IMR-90 (cell line): Measurements from ENCODE around the gene SLIT3. TPM values are rescaled to one million over a fixed set of nuclear protein-coding genes. Genes with fewer than 3 reads are reported as not detected.

Experiments used
- ATAC-seq: fragments of 200-7000 bp; cut with Tn5 transposase; 2 replicates; pipeline ENCODE4 v1.9.1; 2020; ENCODE audit warnings: low read depth, mild to moderate bottlenecking, moderate library complexity
- BruUV-seq: library from RNA; stranded (reverse); fragments of 400-500 nt; replicated peaks from 2 replicates; lab custom pipeline; 2021; lab: Mats Ljungman, UMichigan
- CTCF ChIA-PET: fragments of 300-600 bp; formaldehyde crosslinking; extraction: SDS; loops from one replicate; lab custom pipeline; 2021; ENCODE audit warnings: antibody characterized with exemption; lab: Yijun Ruan, JAX
- POLR2A ChIA-PET: fragments of 300-600 bp; sonication (Branson Sonifier 250); formaldehyde crosslinking; loops from one replicate; lab custom pipeline; 2022; ENCODE audit warnings: antibody characterized with exemption; ENCODE audit not compliant: unreplicated experiment; lab: Charles Lee
- DNase-seq: peaks from one replicate; pipeline ENCODE4 v3.0.0; 2013
- H2AFZ ChIP-seq: replicated peaks from 2 replicates; pipeline ENCODE3; 2013; ENCODE audit warnings: low read length, mild to moderate bottlenecking; ENCODE audit not compliant: poor library complexity
- H2AK5ac ChIP-seq: 2 replicates; pipeline ENCODE4 v1.6.1; 2013; ENCODE audit warnings: low read depth, low read length, inconsistent platforms
- H2AK9ac ChIP-seq: replicated peaks from 2 replicates; pipeline ENCODE3; 2013; ENCODE audit warnings: mild to moderate bottlenecking, low read depth, low read length, moderate library complexity; ENCODE audit not compliant: poor library complexity
- H2BK120ac ChIP-seq: 2 replicates; pipeline ENCODE4 v1.6.1; 2013; ENCODE audit warnings: low read depth, low read length, inconsistent platforms
- H2BK15ac ChIP-seq: 3 replicates; pipeline ENCODE4 v1.6.1; 2013; ENCODE audit warnings: low read depth, low read length, inconsistent platforms
- H2BK20ac ChIP-seq: 2 replicates; pipeline ENCODE4 v1.6.1; 2013; ENCODE audit warnings: low read depth, mild to moderate bottlenecking, inconsistent platforms, low read length, moderate library complexity
- H2BK5ac ChIP-seq: 2 replicates; pipeline ENCODE4 v1.6.1; 2013; ENCODE audit warnings: mild to moderate bottlenecking, low read depth, low read length, inconsistent platforms; ENCODE audit not compliant: poor library complexity, severe bottlenecking
- H3K14ac ChIP-seq: replicated peaks from 2 replicates; pipeline ENCODE4 v1.6.1; 2013; ENCODE audit warnings: low read depth, low read length, inconsistent platforms
- H3K18ac ChIP-seq: 2 replicates; pipeline ENCODE4 v1.6.1; 2013; ENCODE audit warnings: low read depth, low read length, control low read depth
- H3K23ac ChIP-seq: 2 replicates; pipeline ENCODE4 v1.6.1; 2013; ENCODE audit warnings: low read depth, low read length, inconsistent platforms
- H3K27ac ChIP-seq: 2 replicates; pipeline ENCODE4 v1.5.1; 2013; ENCODE audit warnings: mild to moderate bottlenecking, control low read depth, low read length; ENCODE audit not compliant: insufficient read depth
- H3K27me3 ChIP-seq: 2 replicates; pipeline ENCODE4 v1.6.1; 2013; ENCODE audit warnings: low read length; ENCODE audit not compliant: control insufficient read depth, insufficient read depth
- H3K36me3 ChIP-seq: 2 replicates; pipeline ENCODE4 v1.6.1; 2013; ENCODE audit warnings: low read length, mixed read lengths; ENCODE audit not compliant: control insufficient read depth, insufficient read depth
- H3K4ac ChIP-seq: 2 replicates; pipeline ENCODE4 v1.6.1; 2013; ENCODE audit warnings: low read depth, low read length, inconsistent platforms
- H3K4me1 ChIP-seq: 2 replicates; pipeline ENCODE4 v1.6.1; 2013; ENCODE audit warnings: low read length, mixed read lengths; ENCODE audit not compliant: control insufficient read depth, insufficient read depth
- H3K4me2 ChIP-seq: 2 replicates; pipeline ENCODE4 v1.6.1; 2013; ENCODE audit warnings: low read depth, mild to moderate bottlenecking, control low read depth, low read length, moderate library complexity
- H3K4me3 ChIP-seq: 2 replicates; pipeline ENCODE4 v1.5.1; 2013; ENCODE audit warnings: low read depth, mild to moderate bottlenecking, control low read depth, low read length, moderate library complexity; ENCODE audit not compliant: insufficient read depth
- H3K56ac ChIP-seq: 2 replicates; pipeline ENCODE4 v1.6.1; 2013; ENCODE audit warnings: low read length, inconsistent platforms; ENCODE audit not compliant: insufficient read depth; ENCODE audit errors: extremely low read depth
- H3K79me1 ChIP-seq, 2 experiments: 2 replicates each; pipeline ENCODE4 v1.6.1; 2013; ENCODE audit warnings: low read length in 2 of 2, inconsistent platforms in 1 of 2, low read depth in 1 of 2
- H3K9ac ChIP-seq: 2 replicates; pipeline ENCODE4 v1.6.1; 2013; ENCODE audit warnings: low read depth, low read length, control low read depth
- H3K9me1 ChIP-seq: 2 replicates; pipeline ENCODE4 v1.6.1; 2013; ENCODE audit warnings: low read length, inconsistent platforms; ENCODE audit not compliant: insufficient read depth
- H3K9me3 ChIP-seq: 2 replicates; pipeline ENCODE4 v1.6.1; 2013; ENCODE audit warnings: low read length; ENCODE audit not compliant: control insufficient read depth, insufficient read depth
- H4K20me1 ChIP-seq: 2 replicates; pipeline ENCODE4 v1.6.1; 2013; ENCODE audit warnings: low read length, inconsistent platforms; ENCODE audit not compliant: insufficient read depth
- H4K5ac ChIP-seq: 2 replicates; pipeline ENCODE4 v1.6.1; 2013; ENCODE audit warnings: mild to moderate bottlenecking, low read depth, low read length, control low read depth
- H4K8ac ChIP-seq, 2 experiments: 2 replicates each; pipeline ENCODE4 v1.6.1; 2013; ENCODE audit warnings: low read depth in 2 of 2, low read length in 2 of 2, control low read depth in 1 of 2, inconsistent platforms in 1 of 2
- H4K91ac ChIP-seq: 2 replicates; pipeline ENCODE4 v1.6.1; 2013; ENCODE audit warnings: low read depth, low read length, inconsistent platforms; ENCODE audit not compliant: insufficient read depth
- BHLHE40 ChIP-seq: fragments of 150-350 bp; IDR thresholded peaks from 2 replicates; pipeline ENCODE4 v1.6.1; 2016; ENCODE audit warnings: mild to moderate bottlenecking, low read depth, low read length
- CEBPB ChIP-seq: IDR thresholded peaks from 2 replicates; pipeline ENCODE4 v1.6.1; 2012; ENCODE audit warnings: low read depth, low read length, improper control_type of control experiment
- CHD1 ChIP-seq: IDR thresholded peaks from 2 replicates; pipeline ENCODE4 v1.6.1; 2012; ENCODE audit warnings: low read depth, low read length, improper control_type of control experiment
- CTCF ChIP-seq: conservative IDR thresholded peaks from 2 replicates; pipeline ENCODE4 v1.5.1; 2012; ENCODE audit warnings: mild to moderate bottlenecking, low read depth, low read length, improper control_type of control experiment
- ELK1 ChIP-seq: fragments of 150-350 bp; IDR thresholded peaks from 2 replicates; pipeline ENCODE4 v1.6.1; 2016; ENCODE audit warnings: low read depth, mild to moderate bottlenecking, low read length, moderate library complexity, borderline replicate concordance
- FOS ChIP-seq: fragments of 150-350 bp; IDR thresholded peaks from 2 replicates; pipeline ENCODE4 v1.6.1; 2016; ENCODE audit warnings: low read depth, low read length
- MAFK ChIP-seq: IDR thresholded peaks from 2 replicates; pipeline ENCODE4 v1.6.1; 2012; ENCODE audit warnings: low read depth, low read length, improper control_type of control experiment
- MAZ ChIP-seq: IDR thresholded peaks from 2 replicates; pipeline ENCODE4 v1.6.1; 2012; ENCODE audit warnings: low read depth, mild to moderate bottlenecking, low read length, improper control_type of control experiment, moderate library complexity, borderline replicate concordance
- MXI1 ChIP-seq: IDR thresholded peaks from 2 replicates; pipeline ENCODE4 v1.6.1; 2012; ENCODE audit warnings: low read depth, mild to moderate bottlenecking, low read length, moderate library complexity, borderline replicate concordance
- NFE2L2 ChIP-seq: fragments of 150-350 bp; IDR thresholded peaks from 2 replicates; pipeline ENCODE4 v1.6.1; 2016; ENCODE audit warnings: low read depth, mild to moderate bottlenecking, low read length
- POLR2A ChIP-seq: IDR thresholded peaks from 2 replicates; pipeline ENCODE4 v1.6.1; 2012; ENCODE audit warnings: mild to moderate bottlenecking, low read depth, low read length
- RAD21 ChIP-seq: IDR thresholded peaks from 2 replicates; pipeline ENCODE4 v1.6.1; 2012; ENCODE audit warnings: low read length, improper control_type of control experiment
- RCOR1 ChIP-seq: IDR thresholded peaks from 2 replicates; pipeline ENCODE4 v1.6.1; 2012; ENCODE audit warnings: mild to moderate bottlenecking, low read length, improper control_type of control experiment; ENCODE audit not compliant: insufficient replicate concordance
- RFX5 ChIP-seq: IDR thresholded peaks from 2 replicates; pipeline ENCODE4 v1.8.0; 2012; ENCODE audit warnings: low read depth, mild to moderate bottlenecking, low read length, moderate library complexity
- SMC3 ChIP-seq: fragments of 150-350 bp; IDR thresholded peaks from 2 replicates; pipeline ENCODE4 v1.6.1; 2016; ENCODE audit warnings: low read depth, mild to moderate bottlenecking, antibody characterized with exemption, low read length, moderate library complexity
- USF2 ChIP-seq: fragments of 150-350 bp; IDR thresholded peaks from 2 replicates; pipeline ENCODE4 v1.6.1; 2017; ENCODE audit warnings: mild to moderate bottlenecking, antibody characterized with exemption, low read length, low read depth
- WGBS, 2 experiments: methylation state at CpG; one replicate each; pipeline versions ENCODE4 v1.1.5 to v1.1.7; 2013; ENCODE audit warnings: missing lambda C conversion rate in 2 of 2; ENCODE audit not compliant: insufficient read length in 1 of 2; ENCODE audit errors: extremely low coverage in 2 of 2; 5-methylcytosine and 5-hydroxymethylcytosine counted together
- dilution Hi-C: fragments of 300-500 bp; cut with HindIII; formaldehyde crosslinking; loops from one replicate; pipeline ENCODE4 v1.14.3; 2018; ENCODE audit warnings: low sequenced_read_pairs; ENCODE audit not compliant: unreplicated experiment
- in situ Hi-C: fragments of 300-500 bp; cut with MboI; formaldehyde crosslinking; loops from 3 replicates; pipeline ENCODE4 v1.14.3; 2019; ENCODE audit warnings: low sequenced_read_pairs, inconsistent platforms, mixed read lengths
- intact Hi-C: fragments of 100-400 bp; cut with micrococcal nuclease; formaldehyde crosslinking; loops from 2 replicates; pipeline ENCODE4 v1.10.0; 2022
- polyA plus RNA-seq, 3 experiments: library from polyadenylated mRNA; depleted of rRNA; stranded (reverse); fragments of >200 nt; gene quantifications; 2 replicates each; pipeline ENCODE4 v1.2.3, GENCODE V29; 2012; ENCODE audit warnings: low replicate concordance in 1 of 3
- total RNA-seq: library from RNA; depleted of rRNA; stranded (reverse); fragments of >200 nt; gene quantifications from 2 replicates; pipeline ENCODE4 v1.2.3, GENCODE V29; 2012

The SLIT3 gene
- total and polyA plus RNA-seq, 2 of the 4 experiments (the other 2 are of a cell fraction): 0.18 to 0.50 TPM

- Histone ChIP-seq H4K20me1 (no peaks in the 10 kb centered on the region), H3K4ac (no peak overlapping the region), H4K5ac (no peak overlapping the region), H2BK20ac (no peak overlapping the region), H3K56ac (no peak overlapping the region), H3K79me1 (no peaks in the 10 kb centered on the region), H4K8ac (no peak overlapping the region), H2AFZ (no peak overlapping the region), H3K14ac (no peak overlapping the region), H3K27me3 (no peaks in the 10 kb centered on the region), H3K27ac (no peak overlapping the region), H4K91ac (no peak overlapping the region), H3K18ac (no peak overlapping the region), H2BK15ac (no peak overlapping the region), H3K9me1 (no peaks in the 10 kb centered on the region), H3K9ac (no peak overlapping the region), H3K4me3 (no peak overlapping the region), H3K36me3 (no peaks in the 10 kb centered on the region), H3K4me2 (no peak overlapping the region), H2BK120ac (no peak overlapping the region), H2AK5ac (no peak overlapping the region), H3K9me3 (no peaks in the 10 kb centered on the region), H3K4me1 (no peaks in the 10 kb centered on the region), H3K23ac (no peak overlapping the region), H2AK9ac (no peak overlapping the region), H2BK5ac (no peak overlapping the region)
- in situ Hi-C loops (no loop called here), intact Hi-C loops (no loop called here), dilution Hi-C loops (no loop called here)
- no peak for TF ChIP-seq USF2
- no peak for TF ChIP-seq MXI1
- no peak for TF ChIP-seq MAZ
- no peak for TF ChIP-seq ELK1
- no peak for TF ChIP-seq CHD1
- TF ChIP-seq NFE2L2: no peak
- no peak for TF ChIP-seq BHLHE40
- TF ChIP-seq MAFK: no peak
- TF ChIP-seq FOS: no peak
- TF ChIP-seq POLR2A: no peak
- no peak for TF ChIP-seq CTCF
- TF ChIP-seq RFX5: no peak
- no peak for TF ChIP-seq RAD21
- no peak for TF ChIP-seq RCOR1
- no peak for TF ChIP-seq CEBPB
- no peak for TF ChIP-seq SMC3
- CTCF ChIA-PET: no interaction called here
- WGBS, 2 experiments: no CpG with 5 or more reads among the region's 1 CpG
- POLR2A ChIA-PET: no interaction called here
- BruUV-seq: no TSS peak
- ATAC-seq (no peak), DNase-seq (no peak)
Measured at GRCh38 chr5:168620807-168621206, 680.1 kb downstream of the SLIT3 start.
